RWPE1 (cell line): ENCODE results near the gene WDR54.

ENCODE experiments used
- CTCF ChIA-PET: fragments of 350-600 bp; sonication (Branson Sonifier 250); formaldehyde crosslinking; extraction: SDS; loops from one replicate; lab custom pipeline; 2021; lab: Yijun Ruan, JAX
- POLR2A ChIA-PET: fragments of 400-600 bp; formaldehyde crosslinking; extraction: SDS; loops from one replicate; lab custom pipeline; 2020; ENCODE audit warnings: antibody characterized with exemption; ENCODE audit not compliant: low non-redundant PET; lab: Yijun Ruan, JAX
- DNase-seq: peaks from one replicate; pipeline ENCODE4 v3.0.0; 2012; ENCODE audit warnings: low spot score
- H3K27ac ChIP-seq: fragments of 450-650 bp; 2 replicates; pipeline ENCODE4 v1.5.1; 2017
- CTCF ChIP-seq: fragments of 450-650 bp; conservative IDR thresholded peaks from 2 replicates; pipeline ENCODE4 v1.5.1; 2017; ENCODE audit warnings: low read depth, mild to moderate bottlenecking

Gene WDR54

GRCh38 chr2:74429487-74430451 lies 8.2 kb downstream of the WDR54 start:
- H3K27ac ChIP-seq, result peak overlapping the region; percentile 94
- TF ChIP-seq CTCF, result no peak
- CTCF ChIA-PET, result interaction anchor here (0.8 to 0.9 kb wide), 2 partner anchors 38 to 102 kb away, joined by 3 to 4 read pairs; no protein-coding TSS in a partner anchor
- DNase-seq, result no peak
- POLR2A ChIA-PET, result no interaction called here

- no peak for DNase-seq
- TF ChIP-seq CTCF, result no peak
- POLR2A ChIA-PET, result no interaction called here
- CTCF ChIA-PET, result no interaction called here
- peak overlapping the region; percentile 94 for H3K27ac ChIP-seq
These were observed 9.0 kb downstream of the WDR54 start for GRCh38 chr2:74430502-74430901.

DNA sequence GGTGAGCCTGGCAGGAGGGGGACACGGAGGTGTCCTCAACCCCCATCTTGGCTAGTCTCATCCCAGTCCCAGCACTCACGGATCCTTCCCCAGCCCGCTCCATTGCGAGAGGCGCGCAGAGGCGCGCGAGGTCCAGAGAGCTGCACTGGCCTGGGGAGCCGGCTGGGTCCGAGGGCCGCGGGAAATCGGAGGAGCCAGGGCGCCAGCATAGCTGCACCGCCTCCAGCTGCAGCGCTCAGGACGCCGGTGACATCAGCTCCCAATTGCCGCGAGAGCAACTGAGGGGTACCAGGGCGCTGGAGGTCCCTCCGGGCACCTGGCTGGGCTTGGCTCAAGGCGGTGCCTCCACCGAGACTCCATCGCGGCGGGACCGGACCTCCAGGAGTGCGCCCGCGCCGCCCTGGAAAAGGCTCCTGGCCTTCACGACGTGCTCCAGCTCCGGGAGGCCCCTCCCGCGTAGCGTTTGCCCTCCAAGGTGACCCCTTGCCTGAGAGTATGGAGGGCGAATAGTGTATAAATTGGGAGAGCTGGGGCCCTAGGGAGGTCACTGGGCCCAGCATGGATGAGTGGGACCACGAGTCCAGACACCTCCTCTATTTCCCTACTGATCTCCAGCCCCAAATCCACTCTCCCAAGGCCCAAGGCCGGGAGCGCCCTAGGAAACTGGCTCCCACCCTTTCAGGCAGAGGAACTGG lies 14.7 kb downstream of the WDR54 start:
- POLR2A ChIA-PET, result no interaction called here
- CTCF ChIA-PET, result no interaction called here
- H3K27ac ChIP-seq, result peak overlapping the region; percentile 34
- no peak for DNase-seq
- TF ChIP-seq CTCF, result no peak

GRCh38 chr2:74436848-74437695 lies 15.5 kb downstream of the WDR54 start:
- peak overlapping the region; percentile 34; the same call in 1 of the 2 replicates for H3K27ac ChIP-seq
- no peak for TF ChIP-seq CTCF
- ChIA-PET CTCF (no interaction called here), POLR2A (no interaction called here)
- DNase-seq, result no peak

DNA sequence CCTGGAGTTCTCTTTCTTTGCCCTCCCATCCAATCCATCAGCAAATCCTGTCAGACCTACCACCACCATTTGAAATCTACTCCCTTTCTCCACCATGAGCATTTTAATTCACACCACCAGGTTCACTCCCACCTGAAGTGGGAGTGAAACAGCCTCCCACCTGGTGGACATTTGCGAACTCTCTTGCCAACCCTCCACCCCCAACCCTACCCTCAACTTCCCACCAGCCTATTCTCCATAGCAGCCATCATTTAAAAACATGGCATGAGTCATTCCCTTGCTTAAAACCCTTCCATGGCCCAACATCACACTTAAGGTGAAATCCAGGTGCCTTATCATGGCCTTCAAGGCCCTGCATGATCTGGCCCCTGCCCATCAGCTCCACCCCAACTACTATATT lies 16.7 kb downstream of the WDR54 start:
- H3K27ac ChIP-seq, result peak overlapping the region; percentile 27
- DNase-seq, result no peak
- ChIA-PET POLR2A (no interaction called here), CTCF (no interaction called here)
- no peak for TF ChIP-seq CTCF
